Hepatocyte (in vitro differentiated cells): ENCODE results near the gene ESRP2.

Source experiments
- CTCF ChIP-seq: fragments of 200-600 bp; sonication (generic); IDR thresholded peaks from 2 replicates; pipeline ENCODE4 v1.5.1; 2016; ENCODE audit warnings: antibody characterized with exemption, mild to moderate bottlenecking; ENCODE audit not compliant: poor library complexity
- EZH2 ChIP-seq: fragments of 200-600 bp; sonication (generic); IDR thresholded peaks from 2 replicates; pipeline ENCODE4 v1.6.1; 2016; ENCODE audit warnings: antibody characterized with exemption, mild to moderate bottlenecking, borderline replicate concordance

GRCh38 chr16:68252383-68252782, 16.5 kb upstream of the ESRP2 start:
- TF ChIP-seq CTCF: no peak
- no peak for TF ChIP-seq EZH2
